Uterus (tissue), 4 donors: ENCODE data around the gene ARHGEF19. TPM values are rescaled to one million over a fixed set of nuclear protein-coding genes. Genes with fewer than 3 reads are reported as not detected.
"Not testable (repeated sequence)": the region's sequence is repeated elsewhere in the genome, so short reads cannot be mapped to it uniquely, and the experiment has no call there.

Source experiments
- DNase-seq, 2 donors: peaks; one replicate each; pipeline ENCODE4 v3.0.0-alpha.2; 2019 to 2020
- H3K27ac ChIP-seq, 2 donors: fragments of 200-600 bp; sonication (generic); 1 replicate in 1 of 2; 2 replicates in 1 of 2; pipeline ENCODE4 v1.5.1; 2016 to 2018
- H3K27me3 ChIP-seq, 2 donors: fragments of 200-600 bp; sonication (generic); one replicate each; pipeline ENCODE4 v1.5.1; 2018 to 2019; ENCODE audit warnings: control low read depth in 1 of 2
- H3K36me3 ChIP-seq, 2 donors: fragments of 200-600 bp; sonication (generic); one replicate each; pipeline ENCODE4 v1.5.1; 2019; ENCODE audit warnings: control low read depth in 1 of 2
- H3K4me1 ChIP-seq, 2 donors: fragments of 200-600 bp; sonication (generic); one replicate each; pipeline ENCODE4 v1.5.1; 2018 to 2019; ENCODE audit warnings: control low read depth in 1 of 2
- H3K4me3 ChIP-seq, 2 donors: fragments of 200-600 bp; sonication (generic); 1 replicate in 1 of 2; 2 replicates in 1 of 2; pipeline ENCODE4 v1.5.1; 2018 to 2019; ENCODE audit warnings: mild to moderate bottlenecking in 1 of 2
- H3K9me3 ChIP-seq, 2 donors: fragments of 200-600 bp; sonication (generic); one replicate each; pipeline ENCODE4 v1.5.1; 2019; ENCODE audit warnings: control low read depth in 1 of 2
- POLR2A ChIP-seq, 2 donors: fragments of 450-650 bp; IDR thresholded peaks; one replicate each; pipeline ENCODE4 v1.6.1; 2016; ENCODE audit warnings: antibody characterized with exemption in 2 of 2, mild to moderate bottlenecking in 1 of 2, moderate library complexity in 1 of 2
- intact Hi-C: fragments of 100-400 bp; cut with DNase I; formaldehyde crosslinking; loops from one replicate; pipeline ENCODE4 v1.15.1; 2023; ENCODE audit warnings: low total_unique reads
- total RNA-seq, 4 donors: library from RNA; depleted of rRNA in 3 of 4; stranded (reverse); fragments of >200 nt in 3 of 4; gene quantifications; one replicate each; pipeline versions ENCODE4 v1.1.0 to v1.2.4, GENCODE V29; 2014 to 2023
- TF ChIP-seq, protein P1 (sequence below), 4 experiments: fragments of 200-600 bp in 2 of 4; fragments of 450-650 bp in 2 of 4; sonication (generic) in 2 of 4; IDR thresholded peaks; one replicate each; pipeline ENCODE4 v1.5.1; 2016 to 2019; ENCODE audit warnings: antibody characterized with exemption in 4 of 4, mild to moderate bottlenecking in 2 of 4, moderate library complexity in 1 of 4
- donor health status: DM: yes; HTN: yes; CAD: no.

ARHGEF19 gene
- total RNA-seq, 4 donors from 2014 or later = 3.6 to 26.8 (median 12.2) TPM

DNA sequence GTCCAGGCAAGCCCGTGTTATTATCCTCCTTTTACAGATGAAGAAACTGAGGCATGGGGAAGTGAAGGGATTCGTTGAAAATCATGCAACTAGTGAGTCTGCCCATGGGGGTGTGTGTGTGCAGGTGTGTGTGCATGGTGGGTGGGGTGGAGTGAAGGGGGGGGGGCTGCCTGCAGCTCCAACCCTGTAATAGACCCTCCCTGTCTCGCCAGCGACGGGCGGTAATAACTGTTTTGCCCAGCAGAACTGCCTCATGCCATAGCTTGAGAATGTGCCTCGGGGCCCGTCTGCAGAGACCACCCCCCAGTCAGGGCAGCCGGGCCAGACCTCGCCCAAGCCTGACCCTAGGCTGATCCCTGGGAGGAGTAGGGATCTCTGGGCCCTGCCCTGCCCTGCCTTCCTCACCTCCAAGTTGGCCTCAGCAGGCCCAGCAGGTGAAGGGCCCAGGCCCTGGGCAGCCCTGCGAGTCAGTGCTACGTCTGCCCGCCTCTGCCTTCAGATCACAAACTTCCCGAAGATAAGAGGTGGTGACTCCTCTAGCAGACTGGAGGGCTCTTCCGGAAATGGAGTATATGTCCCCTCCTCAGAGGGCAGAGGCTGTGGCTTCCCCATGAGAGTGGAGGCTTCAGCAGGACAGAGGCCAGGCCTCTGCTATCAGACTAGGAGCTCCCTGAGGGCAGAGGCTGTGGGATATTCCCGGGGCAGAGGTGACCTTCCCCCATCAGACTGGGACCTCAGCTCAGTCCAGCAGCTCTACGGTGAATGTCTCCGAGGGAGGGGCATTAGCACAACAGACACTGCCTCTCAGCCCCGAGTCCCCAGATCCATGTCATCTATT lies 40.9 kb downstream of the ARHGEF19 start:
- Histone ChIP-seq H3K4me3 (no peak overlapping the region), H3K27ac (no peak overlapping the region), H3K27me3 (no peaks in the 10 kb centered on the region), H3K9me3 (no peaks in the 10 kb centered on the region), H3K4me1 (peaks cover 23 to 35% of the 10 kb centered on the region in 2 donors), H3K36me3 (no peaks in the 10 kb centered on the region)
- intact Hi-C loops = no loop called here
- no peak for TF ChIP-seq POLR2A (IDR thresholded peaks at IDR 0.05)
- TF ChIP-seq, protein P1, sequence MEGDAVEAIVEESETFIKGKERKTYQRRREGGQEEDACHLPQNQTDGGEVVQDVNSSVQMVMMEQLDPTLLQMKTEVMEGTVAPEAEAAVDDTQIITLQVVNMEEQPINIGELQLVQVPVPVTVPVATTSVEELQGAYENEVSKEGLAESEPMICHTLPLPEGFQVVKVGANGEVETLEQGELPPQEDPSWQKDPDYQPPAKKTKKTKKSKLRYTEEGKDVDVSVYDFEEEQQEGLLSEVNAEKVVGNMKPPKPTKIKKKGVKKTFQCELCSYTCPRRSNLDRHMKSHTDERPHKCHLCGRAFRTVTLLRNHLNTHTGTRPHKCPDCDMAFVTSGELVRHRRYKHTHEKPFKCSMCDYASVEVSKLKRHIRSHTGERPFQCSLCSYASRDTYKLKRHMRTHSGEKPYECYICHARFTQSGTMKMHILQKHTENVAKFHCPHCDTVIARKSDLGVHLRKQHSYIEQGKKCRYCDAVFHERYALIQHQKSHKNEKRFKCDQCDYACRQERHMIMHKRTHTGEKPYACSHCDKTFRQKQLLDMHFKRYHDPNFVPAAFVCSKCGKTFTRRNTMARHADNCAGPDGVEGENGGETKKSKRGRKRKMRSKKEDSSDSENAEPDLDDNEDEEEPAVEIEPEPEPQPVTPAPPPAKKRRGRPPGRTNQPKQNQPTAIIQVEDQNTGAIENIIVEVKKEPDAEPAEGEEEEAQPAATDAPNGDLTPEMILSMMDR (IDR thresholded peaks at IDR 0.05) = no peak
- DNase-seq = no peak

DNA sequence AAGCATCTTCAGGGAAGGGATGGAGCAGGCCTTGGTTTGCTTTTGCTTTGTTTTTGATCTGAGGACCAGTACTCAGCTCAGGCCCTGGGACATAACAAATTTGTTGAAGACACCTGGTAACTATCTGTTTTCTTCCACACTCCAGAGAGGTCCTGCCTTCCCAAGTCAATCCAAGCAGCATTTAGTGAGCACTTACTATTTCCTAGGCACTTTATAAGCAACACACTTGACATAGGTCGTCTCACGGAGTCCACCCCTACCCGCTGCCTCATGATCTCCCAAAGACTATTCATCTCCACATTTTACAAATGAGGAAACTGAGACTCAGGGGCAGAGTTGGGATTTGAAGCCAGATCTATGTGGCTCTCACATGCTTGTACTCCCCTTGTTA lies 42.2 kb downstream of the ARHGEF19 start:
- TF ChIP-seq POLR2A (IDR thresholded peaks at IDR 0.05) = no peak
- TF ChIP-seq, protein P1 (IDR thresholded peaks at IDR 0.05) = no peak
- intact Hi-C loops = no loop called here

GRCh38 chr1:16168622-16169360 lies 43.7 kb downstream of the ARHGEF19 start:
- no peaks in the 10 kb centered on the region for H3K9me3 ChIP-seq
- no peaks in the 10 kb centered on the region for H3K36me3 ChIP-seq
- no peak overlapping the region for H3K4me3 ChIP-seq
- H3K27me3 ChIP-seq = no peaks in the 10 kb centered on the region
- no peak for DNase-seq
- no peak overlapping the region for H3K27ac ChIP-seq
- intact Hi-C loops = no loop called here
- peaks cover 0 to 10% of the 10 kb centered on the region in 2 donors for H3K4me1 ChIP-seq
- TF ChIP-seq, protein P1 (IDR thresholded peaks at IDR 0.05) = no peak
- TF ChIP-seq POLR2A (IDR thresholded peaks at IDR 0.05) = no peak

More for the DNA sequence above, 42.2 kb downstream of the ARHGEF19 start:
- no peaks in the 10 kb centered on the region for H3K9me3 ChIP-seq
- DNase-seq = no peak
- no peaks in the 10 kb centered on the region for H3K36me3 ChIP-seq
- H3K4me3 ChIP-seq = no peak overlapping the region
- peaks cover 12 to 23% of the 10 kb centered on the region in 2 donors for H3K4me1 ChIP-seq
- H3K27ac ChIP-seq = no peak overlapping the region
- no peaks in the 10 kb centered on the region for H3K27me3 ChIP-seq

- DNase-seq, H3K27me3 ChIP-seq, H3K9me3 ChIP-seq, H3K36me3 ChIP-seq, H3K4me1 ChIP-seq, intact Hi-C loops: not testable (repeated sequence)
- Histone ChIP-seq H3K27ac (peak overlapping the region in 1 of 2 donors; percentile 81), H3K4me3 (peak overlapping the region in 1 of 2 donors; percentile 50)
Measured at GRCh38 chr1:16168144-16168495, 44.3 kb downstream of the ARHGEF19 start.

DNA sequence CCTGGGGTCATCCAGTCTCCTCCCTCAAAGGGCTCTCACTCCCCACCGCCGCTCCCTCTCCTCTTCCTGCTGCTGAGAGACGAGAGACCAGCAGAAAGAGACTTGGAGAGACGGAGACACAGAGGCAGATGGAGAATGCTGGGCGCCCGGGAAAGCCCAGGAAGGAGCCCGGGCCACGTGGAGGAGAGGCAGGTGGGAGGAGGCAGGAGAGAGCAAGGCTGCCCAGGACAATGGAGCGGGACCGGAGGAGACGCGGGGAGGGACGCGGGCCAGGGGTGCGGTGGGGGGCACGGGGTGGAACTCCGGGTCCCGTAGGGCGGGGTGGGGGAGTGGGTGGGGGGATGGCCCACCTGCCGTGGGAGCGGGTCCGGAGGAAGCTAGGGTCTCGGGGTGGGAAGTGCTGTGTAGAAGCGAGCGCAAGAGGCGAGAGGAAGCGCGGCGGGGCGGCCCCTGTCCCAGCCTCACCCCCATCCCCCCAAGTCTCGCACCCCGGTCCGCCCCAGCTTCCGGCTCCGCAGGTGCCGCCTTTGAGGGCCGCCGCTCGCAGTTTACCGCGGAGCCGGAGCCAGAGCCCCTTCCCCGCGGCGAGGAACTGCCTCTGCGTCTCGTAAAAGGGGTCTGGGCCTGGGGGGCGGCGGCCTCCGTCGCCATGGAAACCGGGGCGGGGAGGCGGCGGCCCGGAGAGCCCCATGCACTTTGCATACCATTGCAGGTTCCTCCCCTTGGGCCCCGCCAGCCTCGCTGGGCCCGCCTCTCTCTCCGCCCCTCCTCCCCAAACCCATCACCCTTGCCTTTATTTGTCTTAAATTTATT lies 44.9 kb downstream of the ARHGEF19 start:
- Histone ChIP-seq H3K9me3 (no peaks in the 10 kb centered on the region), H3K27me3 (no peaks in the 10 kb centered on the region), H3K27ac (peak overlapping the region; percentile 37 to 81), H3K4me1 (peaks cover 0 to 4% of the 10 kb centered on the region in 2 donors), H3K36me3 (no peaks in the 10 kb centered on the region), H3K4me3 (peak overlapping the region; percentile 47 to 50)
- TF ChIP-seq, protein P1 (IDR thresholded peaks at IDR 0.05) = no peak
- no peak for TF ChIP-seq POLR2A (IDR thresholded peaks at IDR 0.05)
- DNase-seq = peak in 1 of 2 donors; percentile 72
- intact Hi-C loops = no loop called here
